RWPE2 (cell line): ENCODE results near the gene MCC.

Source experiments
- ATAC-seq: fragments of 200-7000 bp; cut with Tn5 transposase; 3 replicates; pipeline ENCODE4 v1.9.1; 2021; ENCODE audit warnings: low read depth
- DNase-seq: peaks from one replicate; pipeline ENCODE4 v3.0.0-alpha.2; 2020; ENCODE audit warnings: low spot score
- H3K27ac ChIP-seq: fragments of 450-650 bp; 2 replicates; pipeline ENCODE4 v1.5.1; 2017; ENCODE audit warnings: mild to moderate bottlenecking; ENCODE audit not compliant: poor library complexity, severe bottlenecking
- H3K27me3 ChIP-seq: fragments of 250-450 bp; sonication (Bioruptor Pico); 2 replicates; pipeline ENCODE4 v1.5.1; 2021; ENCODE audit warnings: mild to moderate bottlenecking, moderate library complexity; ENCODE audit not compliant: insufficient read depth, poor library complexity, severe bottlenecking
- H3K36me3 ChIP-seq: fragments of 250-450 bp; sonication (Bioruptor Pico); 2 replicates; pipeline ENCODE4 v1.5.1; 2020; ENCODE audit warnings: low read depth, mild to moderate bottlenecking, moderate library complexity
- H3K4me1 ChIP-seq: fragments of 250-450 bp; sonication (Bioruptor Pico); 2 replicates; pipeline ENCODE4 v1.5.1; 2021; ENCODE audit warnings: mild to moderate bottlenecking, moderate library complexity; ENCODE audit not compliant: insufficient read depth, poor library complexity, severe bottlenecking
- H3K4me3 ChIP-seq: fragments of 250-450 bp; sonication (Bioruptor Pico); 2 replicates; pipeline ENCODE4 v1.5.1; 2021; ENCODE audit warnings: mild to moderate bottlenecking, moderate library complexity; ENCODE audit not compliant: severe bottlenecking
- H3K9me3 ChIP-seq: fragments of 250-450 bp; sonication (Bioruptor Pico); 2 replicates; pipeline ENCODE4 v1.5.1; 2021; ENCODE audit warnings: mild to moderate bottlenecking, moderate library complexity; ENCODE audit not compliant: severe bottlenecking
- CTCF ChIP-seq: fragments of 450-650 bp; IDR thresholded peaks from one replicate; pipeline ENCODE4 v1.5.1; 2017; ENCODE audit warnings: mild to moderate bottlenecking, moderate library complexity; ENCODE audit not compliant: poor library complexity, severe bottlenecking

Gene MCC

GRCh38 chr5:113293068-113293974 is 194.9 kb downstream of the MCC start:
- Histone ChIP-seq H3K27me3 (no peaks in the 10 kb centered on the region), H3K4me3 (peak overlapping the region; percentile 92), H3K4me1 (peaks cover 13% of the 10 kb centered on the region), H3K9me3 (no peaks in the 10 kb centered on the region), H3K27ac (peak overlapping the region; percentile 77), H3K36me3 (no peaks in the 10 kb centered on the region)
- TF ChIP-seq CTCF = no peak
- no peak for DNase-seq
- peak; percentile 15; the same call in 2 of the 3 replicates for ATAC-seq

- H3K27ac ChIP-seq = no peak overlapping the region
- H3K36me3 ChIP-seq = no peaks in the 10 kb centered on the region
- ATAC-seq (no peak), DNase-seq (no peak)
- H3K4me3 ChIP-seq = peak overlapping the region; percentile 92
- no peak for TF ChIP-seq CTCF
- no peaks in the 10 kb centered on the region for H3K9me3 ChIP-seq
- H3K4me1 ChIP-seq = peaks cover 13% of the 10 kb centered on the region
- H3K27me3 ChIP-seq = no peaks in the 10 kb centered on the region
These were observed 195.8 kb downstream of the MCC start for GRCh38 chr5:113292462-113292861.

GRCh38 chr5:113283558-113283957 is 204.7 kb downstream of the MCC start:
- Histone ChIP-seq H3K9me3 (no peaks in the 10 kb centered on the region), H3K36me3 (no peaks in the 10 kb centered on the region), H3K27ac (no peak overlapping the region), H3K4me3 (no peak overlapping the region), H3K27me3 (no peaks in the 10 kb centered on the region), H3K4me1 (peaks cover 8% of the 10 kb centered on the region)
- TF ChIP-seq CTCF = no peak
- ATAC-seq (no peak), DNase-seq (no peak)

- no peaks in the 10 kb centered on the region for H3K9me3 ChIP-seq
- no peak overlapping the region for H3K27ac ChIP-seq
- H3K4me3 ChIP-seq = no peak overlapping the region
- ATAC-seq (no peak), DNase-seq (no peak)
- H3K36me3 ChIP-seq = no peaks in the 10 kb centered on the region
- TF ChIP-seq CTCF = no peak
- peaks cover 8% of the 10 kb centered on the region for H3K4me1 ChIP-seq
- H3K27me3 ChIP-seq = no peaks in the 10 kb centered on the region
These were observed 205.8 kb downstream of the MCC start for GRCh38 chr5:113282472-113282871.

- H3K9me3 ChIP-seq = no peaks in the 10 kb centered on the region
- H3K27ac ChIP-seq = no peak overlapping the region
- TF ChIP-seq CTCF = no peak
- peaks cover 8% of the 10 kb centered on the region for H3K4me1 ChIP-seq
- H3K27me3 ChIP-seq = no peaks in the 10 kb centered on the region
- DNase-seq (no peak), ATAC-seq (no peak)
- H3K4me3 ChIP-seq = no peak overlapping the region
- no peaks in the 10 kb centered on the region for H3K36me3 ChIP-seq
These were observed 207.1 kb downstream of the MCC start for GRCh38 chr5:113281194-113281593.
